Breast epithelium (tissue), 4 donors: Measurements from ENCODE around the gene PATJ. TPM values are rescaled to one million over a fixed set of nuclear protein-coding genes. Genes with fewer than 3 reads are reported as not detected.

Source experiments
- DNase-seq, 2 donors: peaks; one replicate each; pipeline ENCODE4 v3.0.0-alpha.2; 2019; ENCODE audit warnings: low spot score in 2 of 2
- H3K27ac ChIP-seq, 2 donors: fragments of 200-600 bp; sonication (generic) in 1 of 2; one replicate each; pipeline ENCODE4 v1.5.1; 2016 to 2019; ENCODE audit warnings: mild to moderate bottlenecking in 1 of 2
- H3K27me3 ChIP-seq, 2 donors: fragments of 200-600 bp; sonication (generic) in 1 of 2; one replicate each; pipeline versions ENCODE4 v1.5.1 to v1.6.0; 2017 to 2019; ENCODE audit warnings: control low read depth in 1 of 2, mild to moderate bottlenecking in 1 of 2
- H3K36me3 ChIP-seq: fragments of 200-600 bp; one replicate; pipeline ENCODE4 v1.5.1; 2019
- H3K4me1 ChIP-seq, 2 donors: fragments of 200-600 bp; sonication (generic); one replicate each; pipeline ENCODE4 v1.5.1; 2016 to 2019; ENCODE audit warnings: control low read depth in 1 of 2
- H3K4me3 ChIP-seq, 3 donors: fragments of 200-600 bp; sonication (generic); 1 replicate in 2 of 3; 2 replicates in 1 of 3; pipeline ENCODE4 v1.5.1; 2016 to 2019; ENCODE audit warnings: mild to moderate bottlenecking in 3 of 3, moderate library complexity in 2 of 3
- H3K9me3 ChIP-seq, 2 donors: fragments of 200-600 bp; sonication (generic) in 1 of 2; one replicate each; pipeline ENCODE4 v1.5.1; 2016 to 2019; ENCODE audit warnings: control low read depth in 1 of 2
- CTCF ChIP-seq, 3 donors: fragments of 450-650 bp; IDR thresholded peaks; one replicate each; pipeline ENCODE4 v1.5.1; 2016 to 2017; ENCODE audit warnings: antibody characterized with exemption in 3 of 3, mild to moderate bottlenecking in 3 of 3, moderate library complexity in 3 of 3
- POLR2A ChIP-seq: fragments of 450-650 bp; IDR thresholded peaks from one replicate; pipeline ENCODE4 v1.6.1; 2016; ENCODE audit warnings: antibody characterized with exemption, mild to moderate bottlenecking, moderate library complexity
- POLR2AphosphoS5 ChIP-seq, 3 donors: sonication (generic); formaldehyde crosslinking; IDR thresholded peaks; one replicate each; pipeline ENCODE4 v1.6.1; 2017; ENCODE audit warnings: antibody characterized with exemption in 3 of 3
- intact Hi-C: fragments of 100-400 bp; cut with DNase I; formaldehyde crosslinking; loops from one replicate; pipeline ENCODE4 v1.15.1; 2023; ENCODE audit warnings: low total_unique reads
- total RNA-seq, 3 donors: library from RNA; depleted of rRNA; stranded (reverse); fragments of >200 nt; gene quantifications; one replicate each; pipeline ENCODE4 v1.1.0, GENCODE V29; 2016

The PATJ gene
- total RNA-seq, 3 donors from 2014 or later: 20.8 to 193 (median 129) TPM

- DNase-seq: no peak
- Histone ChIP-seq H3K27me3 (no peaks in the 10 kb centered on the region), H3K4me1 (no peaks in the 10 kb centered on the region), H3K27ac (no peak overlapping the region), H3K36me3 (no peaks in the 10 kb centered on the region), H3K9me3 (no peaks in the 10 kb centered on the region), H3K4me3 (no peak overlapping the region)
- no peak for TF ChIP-seq POLR2AphosphoS5 (IDR thresholded peaks at IDR 0.05)
- no peak for TF ChIP-seq CTCF (IDR thresholded peaks at IDR 0.05)
- no peak for TF ChIP-seq POLR2A
- intact Hi-C loops: no loop called here
Observed at GRCh38 chr1:61967750-61968149, 225.5 kb downstream of the PATJ start.

GRCh38 chr1:61968869-61969268 is 226.6 kb downstream of the PATJ start:
- Histone ChIP-seq H3K9me3 (no peaks in the 10 kb centered on the region), H3K36me3 (no peaks in the 10 kb centered on the region), H3K4me3 (no peak overlapping the region), H3K4me1 (no peaks in the 10 kb centered on the region), H3K27ac (no peak overlapping the region), H3K27me3 (no peaks in the 10 kb centered on the region)
- DNase-seq: no peak
- intact Hi-C loops: no loop called here
- TF ChIP-seq CTCF (IDR thresholded peaks at IDR 0.05) (no peak), POLR2AphosphoS5 (IDR thresholded peaks at IDR 0.05) (no peak), POLR2A (no peak)

- H3K27me3 ChIP-seq: no peaks in the 10 kb centered on the region
- H3K27ac ChIP-seq: no peak overlapping the region
- no peaks in the 10 kb centered on the region for H3K36me3 ChIP-seq
- no peak for DNase-seq
- no peak overlapping the region for H3K4me3 ChIP-seq
- TF ChIP-seq CTCF (IDR thresholded peaks at IDR 0.05) (no peak), POLR2AphosphoS5 (IDR thresholded peaks at IDR 0.05) (no peak), POLR2A (no peak)
- intact Hi-C loops: no loop called here
- no peaks in the 10 kb centered on the region for H3K9me3 ChIP-seq
- H3K4me1 ChIP-seq: no peaks in the 10 kb centered on the region
Observed at GRCh38 chr1:61973100-61973837, 231.0 kb downstream of the PATJ start.

- no peak for TF ChIP-seq POLR2A
- TF ChIP-seq POLR2AphosphoS5 (IDR thresholded peaks at IDR 0.05): no peak
- TF ChIP-seq CTCF (IDR thresholded peaks at IDR 0.05): no peak
- Histone ChIP-seq H3K4me1 (no peaks in the 10 kb centered on the region), H3K27ac (no peak overlapping the region), H3K36me3 (no peaks in the 10 kb centered on the region), H3K9me3 (no peaks in the 10 kb centered on the region), H3K4me3 (no peak overlapping the region), H3K27me3 (no peaks in the 10 kb centered on the region)
- no peak for DNase-seq
- intact Hi-C loops: no loop called here
Observed at GRCh38 chr1:61975638-61976037, 233.4 kb downstream of the PATJ start.

- intact Hi-C loops: no loop called here
- no peaks in the 10 kb centered on the region for H3K36me3 ChIP-seq
Observed at GRCh38 chr1:61976566-61976965, 234.3 kb downstream of the PATJ start.

More at GRCh38 chr1:61976566-61976965, 234.3 kb downstream of the PATJ start:
- H3K27ac ChIP-seq: no peak overlapping the region
- no peaks in the 10 kb centered on the region for H3K4me1 ChIP-seq
- no peak overlapping the region for H3K4me3 ChIP-seq
- no peaks in the 10 kb centered on the region for H3K27me3 ChIP-seq
- no peak for DNase-seq
- H3K9me3 ChIP-seq: no peaks in the 10 kb centered on the region
- TF ChIP-seq CTCF (IDR thresholded peaks at IDR 0.05) (no peak), POLR2AphosphoS5 (IDR thresholded peaks at IDR 0.05) (no peak), POLR2A (no peak)
